Tibial nerve (tissue), 4 donors: ENCODE measurements around the gene CTRB1. TPM values are rescaled to one million over a fixed set of nuclear protein-coding genes. Genes with fewer than 3 reads are reported as not detected.

Experiments used
- DNase-seq, 2 donors: peaks; one replicate each; pipeline ENCODE4 v3.0.0-alpha.2; 2019; ENCODE audit warnings: low spot score in 2 of 2
- H3K27ac ChIP-seq, 4 donors: fragments of 200-600 bp; sonication (generic) in 3 of 4; one replicate each; pipeline ENCODE4 v1.5.1; 2017 to 2019; ENCODE audit warnings: mild to moderate bottlenecking in 1 of 4
- H3K27me3 ChIP-seq, 2 donors: fragments of 200-600 bp; sonication (generic) in 1 of 2; one replicate each; pipeline versions ENCODE4 v1.5.1 to v1.6.0; 2017 to 2019
- H3K36me3 ChIP-seq, 3 donors: fragments of 200-600 bp; sonication (generic); one replicate each; pipeline ENCODE4 v1.5.1; 2018 to 2019
- H3K4me1 ChIP-seq, 4 donors: fragments of 200-600 bp; sonication (generic) in 3 of 4; one replicate each; pipeline ENCODE4 v1.5.1; 2017 to 2019
- H3K4me3 ChIP-seq, 4 donors: fragments of 200-600 bp; sonication (generic) in 3 of 4; one replicate each; pipeline ENCODE4 v1.5.1; 2017 to 2019; ENCODE audit warnings: mild to moderate bottlenecking in 1 of 4, moderate library complexity in 1 of 4
- H3K9me3 ChIP-seq, 4 donors: fragments of 200-600 bp; sonication (generic) in 3 of 4; one replicate each; pipeline ENCODE4 v1.5.1; 2017 to 2019
- CTCF ChIP-seq, 5 experiments: fragments of 200-600 bp in 3 of 5; fragments of 450-650 bp in 2 of 5; sonication (generic) in 3 of 5; IDR thresholded peaks; one replicate each; pipeline ENCODE4 v1.5.1; 2016 to 2019; ENCODE audit warnings: antibody characterized with exemption in 5 of 5, mild to moderate bottlenecking in 3 of 5, moderate library complexity in 2 of 5
- EP300 ChIP-seq, 2 donors: sonication (generic); formaldehyde crosslinking; IDR thresholded peaks; one replicate each; pipeline ENCODE4 v1.6.1; 2017; ENCODE audit warnings: antibody characterized with exemption in 2 of 2, mild to moderate bottlenecking in 1 of 2
- POLR2A ChIP-seq, 2 donors: fragments of 450-650 bp; IDR thresholded peaks; one replicate each; pipeline ENCODE4 v1.6.1; 2017; ENCODE audit warnings: antibody characterized with exemption in 2 of 2, mild to moderate bottlenecking in 2 of 2, moderate library complexity in 2 of 2
- WGBS, 2 donors: methylation state at CpG; one replicate each; pipeline ENCODE4 v1.1.5; 2018; 5-methylcytosine and 5-hydroxymethylcytosine counted together
- total RNA-seq, 4 donors: library from RNA; depleted of rRNA; stranded (reverse); fragments of >200 nt; gene quantifications; one replicate each; pipeline ENCODE4 v1.1.0, GENCODE V29; 2016

The CTRB1 gene
- total RNA-seq, 4 donors from 2014 or later = 0.59 to 24.3 (median 1.2) TPM

DNA sequence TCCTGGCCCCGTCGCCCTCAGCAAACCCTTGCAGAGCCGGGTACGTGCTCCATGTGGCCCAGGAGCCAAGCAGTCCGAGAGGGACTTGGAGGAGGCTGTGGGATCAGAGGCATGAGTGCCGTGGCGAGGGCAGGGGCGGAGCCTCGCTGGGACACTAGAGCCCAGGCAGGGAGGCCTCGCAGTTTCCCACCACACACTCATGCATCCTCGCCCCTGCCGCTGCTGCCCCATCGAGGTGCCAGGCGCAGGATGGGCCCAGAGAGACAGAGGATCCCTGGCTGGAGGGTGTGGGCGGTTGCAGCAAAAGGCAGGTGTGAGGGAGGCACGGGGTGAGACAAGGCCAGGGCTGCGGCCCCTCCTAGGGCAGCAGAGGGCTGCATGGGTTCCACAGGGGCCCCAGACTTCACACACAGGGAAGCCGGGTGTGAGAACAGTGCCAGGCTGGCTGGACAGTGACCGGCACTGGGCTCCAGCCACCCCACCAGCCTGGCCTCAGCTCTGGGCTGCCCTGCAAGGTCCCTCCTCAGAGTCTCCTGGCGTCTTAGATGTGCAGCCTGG, 25.0 kb downstream of the CTRB1 start:
- Histone ChIP-seq H3K27me3 (no peaks in the 10 kb centered on the region), H3K36me3 (peaks cover 0 to 22% (median 0%) of the 10 kb centered on the region in 3 donors), H3K27ac (peak overlapping the region; percentile 86 to 99 (median 95)), H3K4me1 (peaks cover 6 to 98% (median 63%) of the 10 kb centered on the region in 4 donors), H3K4me3 (no peak overlapping the region), H3K9me3 (no peaks in the 10 kb centered on the region)
- TF ChIP-seq CTCF (IDR thresholded peaks at IDR 0.05) (no peak), POLR2A (IDR thresholded peaks at IDR 0.05) (no peak), EP300 (IDR thresholded peaks at IDR 0.05) (no peak)
- 27 to 68% methylated on average over 10 of the region's 20 CpGs for WGBS, 2 donors
- DNase-seq = no peak

GRCh38 chr16:75244225-75244809, 25.5 kb downstream of the CTRB1 start:
- Histone ChIP-seq H3K27me3 (no peaks in the 10 kb centered on the region), H3K36me3 (peaks cover 0 to 22% (median 0%) of the 10 kb centered on the region in 3 donors), H3K9me3 (no peaks in the 10 kb centered on the region), H3K4me1 (peaks cover 6 to 98% (median 62%) of the 10 kb centered on the region in 4 donors), H3K4me3 (no peak overlapping the region), H3K27ac (peak overlapping the region; percentile 86 to 99 (median 95))
- TF ChIP-seq POLR2A (IDR thresholded peaks at IDR 0.05) (no peak), EP300 (IDR thresholded peaks at IDR 0.05) (no peak), CTCF (IDR thresholded peaks at IDR 0.05) (no peak)
- peak in 1 of 2 donors; percentile 47 for DNase-seq
- WGBS, 2 donors = 29 to 54% methylated on average over 2 to 7 of the region's 7 CpGs

- DNase-seq = peak in 1 of 2 donors; percentile 65
- TF ChIP-seq POLR2A (IDR thresholded peaks at IDR 0.05) = peak in 1 of 2 donors; percentile 70
- peak; percentile 60 to 86 for TF ChIP-seq EP300 (IDR thresholded peaks at IDR 0.05)
- TF ChIP-seq CTCF (IDR thresholded peaks at IDR 0.05) = no peak
- Histone ChIP-seq H3K4me3 (peak overlapping the region in 2 of 4 donors; percentile 18 to 24), H3K9me3 (no peaks in the 10 kb centered on the region), H3K27ac (peak overlapping the region; percentile 86 to 99 (median 95)), H3K27me3 (no peaks in the 10 kb centered on the region), H3K4me1 (peaks cover 6 to 98% (median 63%) of the 10 kb centered on the region in 4 donors), H3K36me3 (peaks cover 0 to 22% (median 0%) of the 10 kb centered on the region in 3 donors)
- WGBS, 2 donors = 22 to 29% methylated on average over 14 to 22 of the region's 25 CpGs
Measured at GRCh38 chr16:75244844-75245758, 26.3 kb downstream of the CTRB1 start.

- WGBS, 2 donors = 53 to 79% methylated on average over 8 to 11 of the region's 12 CpGs
- Histone ChIP-seq H3K4me1 (peaks cover 6 to 95% (median 69%) of the 10 kb centered on the region in 4 donors), H3K9me3 (no peaks in the 10 kb centered on the region), H3K4me3 (no peak overlapping the region), H3K27ac (peak overlapping the region; percentile 86 to 99 (median 95)), H3K27me3 (no peaks in the 10 kb centered on the region), H3K36me3 (peaks cover 0 to 15% (median 0%) of the 10 kb centered on the region in 3 donors)
- DNase-seq = no peak
- TF ChIP-seq CTCF (IDR thresholded peaks at IDR 0.05) = no peak
- TF ChIP-seq EP300 (IDR thresholded peaks at IDR 0.05) = no peak
- TF ChIP-seq POLR2A (IDR thresholded peaks at IDR 0.05) = no peak
Measured at GRCh38 chr16:75246504-75247205, 27.9 kb downstream of the CTRB1 start.
